Embryonic facial prominence (tissue), 1 donor: ENCODE data around the gene TMEM94.
"Not testable (repeated sequence)": the region's sequence is repeated elsewhere in the genome, so short reads cannot be mapped to it uniquely, and the experiment has no call there.

Source experiments
- DNase-seq: peaks from one replicate; pipeline ENCODE4 v3.0.0-alpha.2; 2016; ENCODE audit errors: extremely low spot score

TMEM94 gene

GRCh38 chr17:75476752-75477489, 20.5 kb downstream of the TMEM94 start:
- DNase-seq, result no peak

GRCh38 chr17:75477490-75477862, 21.0 kb downstream of the TMEM94 start:
- DNase-seq, result not testable (repeated sequence)

- DNase-seq, result no peak
Observed at GRCh38 chr17:75478508-75478907, 22.1 kb downstream of the TMEM94 start.

GRCh38 chr17:75480281-75480680, 23.8 kb downstream of the TMEM94 start:
- no peak for DNase-seq

GRCh38 chr17:75481194-75482068, 25.0 kb downstream of the TMEM94 start:
- no peak for DNase-seq

DNA sequence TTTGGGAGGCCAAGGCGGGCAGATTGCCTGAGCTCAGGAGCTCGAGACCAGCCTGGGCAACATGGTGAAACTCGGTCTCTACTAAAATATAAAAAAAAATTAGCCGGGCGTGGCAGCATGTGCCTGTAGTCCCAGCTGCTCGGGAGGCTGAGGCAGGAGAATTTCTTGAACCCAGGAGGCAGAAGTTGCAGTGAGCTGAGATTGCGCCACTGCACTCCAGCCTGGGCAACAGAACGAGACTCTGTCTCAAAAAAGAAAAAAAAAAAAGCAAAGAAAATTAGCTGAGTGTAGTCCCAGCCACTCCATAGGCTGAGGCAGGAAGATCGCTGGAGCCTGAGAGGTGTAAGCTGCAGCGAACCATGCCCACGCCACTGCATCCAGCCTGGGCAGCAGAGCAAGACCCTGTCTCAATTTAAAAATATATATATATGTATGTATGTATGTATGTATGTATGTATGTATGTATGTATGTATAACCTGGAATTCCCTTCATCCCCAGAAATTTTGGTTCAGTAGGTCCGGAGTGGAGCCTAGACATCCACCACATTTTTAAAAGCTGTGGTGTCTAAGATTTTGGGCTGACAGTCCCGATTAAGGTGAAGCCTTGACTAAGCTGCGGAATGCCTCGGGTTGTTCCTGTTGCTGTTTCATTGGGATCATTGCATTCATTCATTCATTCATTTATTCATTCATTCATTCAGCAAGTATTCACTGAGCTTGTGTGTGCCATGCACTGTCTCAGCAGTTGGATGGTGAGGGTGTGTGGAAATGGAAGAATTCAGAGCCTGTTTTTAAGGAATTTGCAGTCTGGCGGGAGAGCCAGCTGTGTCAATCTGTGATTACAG, 25.9 kb downstream of the TMEM94 start:
- no peak for DNase-seq

DNA sequence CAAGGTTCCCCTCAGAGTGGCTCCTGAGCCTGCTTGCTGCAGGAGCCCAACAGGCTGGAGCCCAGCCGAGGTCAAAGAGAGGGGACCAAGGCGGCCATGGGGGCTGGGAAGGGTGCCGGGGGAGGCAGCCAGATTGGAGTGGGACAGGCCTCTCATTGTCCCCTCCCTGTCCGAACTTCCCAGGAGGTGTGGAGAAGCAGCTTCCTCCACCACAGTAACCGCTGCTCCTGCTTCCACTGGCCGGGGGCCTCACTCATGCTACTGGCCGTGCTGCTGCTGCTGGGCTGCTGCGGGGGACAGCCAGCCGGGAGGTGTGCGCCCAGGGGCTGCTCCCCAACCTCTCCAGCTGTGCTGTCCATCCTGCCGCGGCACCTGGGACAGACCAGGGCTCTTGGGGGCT, 29.3 kb downstream of the TMEM94 start:
- DNase-seq, result no peak

- no peak for DNase-seq
Observed at GRCh38 chr17:75486151-75486550, 29.7 kb downstream of the TMEM94 start.

GRCh38 chr17:75486951-75487350, 30.5 kb downstream of the TMEM94 start:
- no peak for DNase-seq

- DNase-seq, result no peak
Observed at GRCh38 chr17:75487351-75488070, 31.1 kb downstream of the TMEM94 start.

GRCh38 chr17:75488693-75489510, 32.5 kb downstream of the TMEM94 start:
- no peak for DNase-seq

DNA sequence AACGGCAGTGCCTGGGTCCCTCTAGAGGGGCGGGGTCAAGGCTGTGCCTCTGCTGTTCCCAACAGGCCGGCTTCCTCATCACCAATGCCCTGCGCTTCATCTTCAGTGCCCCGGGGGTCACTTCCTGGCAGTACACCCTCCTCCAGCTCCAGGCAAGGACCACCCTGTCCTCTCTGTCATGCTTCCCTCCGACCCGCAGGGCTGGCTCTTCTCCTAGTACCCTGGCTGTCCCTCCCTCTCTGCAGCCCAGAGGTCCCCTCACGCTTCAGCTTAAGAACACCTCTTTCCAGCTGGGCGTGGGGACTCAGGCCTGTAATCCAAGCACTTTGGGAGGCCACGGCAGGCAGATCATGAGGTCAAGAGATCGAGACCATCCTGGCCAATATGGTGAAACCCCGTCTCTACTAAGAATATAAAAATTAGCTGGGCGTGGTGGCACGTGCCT, 33.1 kb downstream of the TMEM94 start:
- no peak for DNase-seq

GRCh38 chr17:75490173-75490743, 33.8 kb downstream of the TMEM94 start:
- no peak for DNase-seq

- no peak for DNase-seq
Observed at GRCh38 chr17:75490953-75491649, 34.7 kb downstream of the TMEM94 start.

GRCh38 chr17:75491680-75492079, 35.2 kb downstream of the TMEM94 start:
- no peak for DNase-seq

GRCh38 chr17:75492555-75493168, 36.2 kb downstream of the TMEM94 start:
- DNase-seq, result no peak

DNA sequence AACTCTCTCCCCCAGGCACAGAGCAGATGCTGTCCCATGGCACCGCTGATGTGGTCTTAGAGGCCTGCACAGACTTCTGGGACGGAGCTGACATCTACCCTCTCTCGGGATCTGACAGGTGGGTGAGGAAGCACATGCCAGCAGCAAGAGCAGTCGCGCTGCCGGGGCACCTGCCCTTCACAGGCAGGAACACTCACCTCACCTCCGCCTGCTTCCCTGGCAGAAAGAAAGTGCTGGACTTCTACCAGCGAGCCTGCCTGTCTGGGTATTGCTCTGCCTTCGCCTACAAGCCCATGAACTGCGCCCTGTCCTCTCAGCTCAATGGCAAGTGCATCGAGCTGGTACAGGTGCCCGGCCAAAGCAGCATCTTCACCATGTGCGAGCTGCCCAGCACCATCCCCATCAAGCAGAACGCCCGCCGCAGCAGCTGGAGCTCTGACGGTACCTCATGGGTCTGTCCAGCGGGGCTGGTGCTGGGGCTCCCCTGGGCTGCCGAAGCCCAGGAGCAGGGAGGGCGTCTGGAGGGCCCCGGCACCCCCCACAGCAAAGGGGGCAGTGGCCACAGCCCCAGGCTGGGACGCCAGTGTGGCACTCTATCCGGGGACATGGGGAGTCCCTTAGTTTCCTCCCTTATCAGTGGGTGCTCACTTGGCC, 37.2 kb downstream of the TMEM94 start:
- no peak for DNase-seq

GRCh38 chr17:75494326-75494877, 38.0 kb downstream of the TMEM94 start:
- DNase-seq, result no peak
